SK-N-SH (cell line): ENCODE measurements around the gene GTF3C1.
A peak's percentile ranks its signal among the peaks of the same experiment; 100 is the strongest.

Source experiments
- EZH2phosphoT487 ChIP-seq: fragments of 200-600 bp; sonication (generic); IDR thresholded peaks from 2 replicates; pipeline ENCODE4 v1.6.1; 2017; ENCODE audit warnings: low read depth, mixed run types, mild to moderate bottlenecking, antibody characterized with exemption, moderate library complexity, borderline replicate concordance
- MXI1 ChIP-seq: IDR thresholded peaks from 2 replicates; pipeline ENCODE4 v1.6.1; 2012; ENCODE audit warnings: mild to moderate bottlenecking, low read depth, low read length, improper control_type of control experiment
- POLR2AphosphoS5 ChIP-seq: IDR thresholded peaks from 2 replicates; pipeline ENCODE4 v1.6.1; 2012; ENCODE audit warnings: low read depth, low read length
- RAD21 ChIP-seq: IDR thresholded peaks from 2 replicates; pipeline ENCODE4 v1.6.1; 2012; ENCODE audit warnings: mild to moderate bottlenecking, low read length
- TAF1 ChIP-seq: IDR thresholded peaks from 2 replicates; pipeline ENCODE4 v1.6.1; 2012; ENCODE audit warnings: low read depth, mild to moderate bottlenecking, low read length, moderate library complexity, borderline replicate concordance
- TF ChIP-seq, protein P1 (sequence below): fragments of 150-350 bp; IDR thresholded peaks from 2 replicates; pipeline ENCODE4 v1.6.1; 2017; ENCODE audit warnings: antibody characterized with exemption, low read length, low read depth, borderline replicate concordance
- TF ChIP-seq, protein P2 (sequence below): fragments of 200-600 bp; sonication (generic); IDR thresholded peaks from 2 replicates; pipeline ENCODE4 v1.6.1; 2017; ENCODE audit warnings: antibody characterized with exemption, mild to moderate bottlenecking, moderate library complexity
- TF ChIP-seq, protein P3 (sequence below): IDR thresholded peaks from 2 replicates; pipeline ENCODE4 v1.4.0; 2012; ENCODE audit warnings: low read depth
- TF ChIP-seq, protein P4 (sequence below): IDR thresholded peaks from 2 replicates; pipeline ENCODE4 v1.4.0; 2012; ENCODE audit warnings: low read depth, borderline replicate concordance

DNA sequence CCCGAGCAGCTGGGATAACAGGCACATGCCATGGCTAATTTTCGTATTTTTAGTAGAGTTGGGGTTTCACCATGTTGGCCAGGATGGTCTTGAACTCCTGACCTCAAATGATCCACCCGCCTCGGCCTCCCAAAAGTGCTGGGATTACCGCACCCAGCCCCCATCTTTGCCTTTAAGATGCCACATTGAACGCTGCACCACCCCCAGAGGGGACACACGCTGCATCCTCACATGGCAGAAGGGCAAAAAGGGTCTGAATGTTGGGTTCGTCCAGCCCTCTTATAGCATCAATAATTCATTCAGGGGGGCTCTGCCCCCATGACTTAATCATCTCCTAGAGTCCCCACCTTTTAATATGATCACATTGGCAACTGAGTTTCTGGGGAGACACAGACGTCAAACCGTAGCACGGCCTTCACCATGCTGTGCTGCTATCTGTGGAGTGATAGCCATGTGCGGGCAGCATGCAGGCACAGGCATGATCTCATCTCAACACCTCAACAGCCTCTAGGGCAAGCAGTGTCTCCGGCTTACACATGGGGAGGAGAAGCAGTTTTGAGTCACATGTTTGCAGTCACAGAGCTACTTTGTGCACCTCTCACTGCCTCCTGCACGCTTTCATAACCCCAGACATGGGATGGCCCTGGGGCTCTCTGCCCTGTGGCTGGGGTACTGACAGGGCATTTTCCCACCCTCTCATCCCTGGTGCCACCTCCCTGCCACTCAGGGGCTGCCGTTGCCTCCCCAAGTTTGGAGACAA lies 117.8 kb downstream of the GTF3C1 start:
- TF ChIP-seq EZH2phosphoT487 (no peak), RAD21 (no peak), TAF1 (no peak), MXI1 (no peak), POLR2AphosphoS5 (no peak)
- TF ChIP-seq, protein P1, sequence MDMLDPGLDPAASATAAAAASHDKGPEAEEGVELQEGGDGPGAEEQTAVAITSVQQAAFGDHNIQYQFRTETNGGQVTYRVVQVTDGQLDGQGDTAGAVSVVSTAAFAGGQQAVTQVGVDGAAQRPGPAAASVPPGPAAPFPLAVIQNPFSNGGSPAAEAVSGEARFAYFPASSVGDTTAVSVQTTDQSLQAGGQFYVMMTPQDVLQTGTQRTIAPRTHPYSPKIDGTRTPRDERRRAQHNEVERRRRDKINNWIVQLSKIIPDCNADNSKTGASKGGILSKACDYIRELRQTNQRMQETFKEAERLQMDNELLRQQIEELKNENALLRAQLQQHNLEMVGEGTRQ: no peak
- TF ChIP-seq, protein P2, sequence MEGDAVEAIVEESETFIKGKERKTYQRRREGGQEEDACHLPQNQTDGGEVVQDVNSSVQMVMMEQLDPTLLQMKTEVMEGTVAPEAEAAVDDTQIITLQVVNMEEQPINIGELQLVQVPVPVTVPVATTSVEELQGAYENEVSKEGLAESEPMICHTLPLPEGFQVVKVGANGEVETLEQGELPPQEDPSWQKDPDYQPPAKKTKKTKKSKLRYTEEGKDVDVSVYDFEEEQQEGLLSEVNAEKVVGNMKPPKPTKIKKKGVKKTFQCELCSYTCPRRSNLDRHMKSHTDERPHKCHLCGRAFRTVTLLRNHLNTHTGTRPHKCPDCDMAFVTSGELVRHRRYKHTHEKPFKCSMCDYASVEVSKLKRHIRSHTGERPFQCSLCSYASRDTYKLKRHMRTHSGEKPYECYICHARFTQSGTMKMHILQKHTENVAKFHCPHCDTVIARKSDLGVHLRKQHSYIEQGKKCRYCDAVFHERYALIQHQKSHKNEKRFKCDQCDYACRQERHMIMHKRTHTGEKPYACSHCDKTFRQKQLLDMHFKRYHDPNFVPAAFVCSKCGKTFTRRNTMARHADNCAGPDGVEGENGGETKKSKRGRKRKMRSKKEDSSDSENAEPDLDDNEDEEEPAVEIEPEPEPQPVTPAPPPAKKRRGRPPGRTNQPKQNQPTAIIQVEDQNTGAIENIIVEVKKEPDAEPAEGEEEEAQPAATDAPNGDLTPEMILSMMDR: no peak
- TF ChIP-seq, protein P3, sequence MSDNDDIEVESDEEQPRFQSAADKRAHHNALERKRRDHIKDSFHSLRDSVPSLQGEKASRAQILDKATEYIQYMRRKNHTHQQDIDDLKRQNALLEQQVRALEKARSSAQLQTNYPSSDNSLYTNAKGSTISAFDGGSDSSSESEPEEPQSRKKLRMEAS: peak; percentile 80
- TF ChIP-seq, protein P4, sequence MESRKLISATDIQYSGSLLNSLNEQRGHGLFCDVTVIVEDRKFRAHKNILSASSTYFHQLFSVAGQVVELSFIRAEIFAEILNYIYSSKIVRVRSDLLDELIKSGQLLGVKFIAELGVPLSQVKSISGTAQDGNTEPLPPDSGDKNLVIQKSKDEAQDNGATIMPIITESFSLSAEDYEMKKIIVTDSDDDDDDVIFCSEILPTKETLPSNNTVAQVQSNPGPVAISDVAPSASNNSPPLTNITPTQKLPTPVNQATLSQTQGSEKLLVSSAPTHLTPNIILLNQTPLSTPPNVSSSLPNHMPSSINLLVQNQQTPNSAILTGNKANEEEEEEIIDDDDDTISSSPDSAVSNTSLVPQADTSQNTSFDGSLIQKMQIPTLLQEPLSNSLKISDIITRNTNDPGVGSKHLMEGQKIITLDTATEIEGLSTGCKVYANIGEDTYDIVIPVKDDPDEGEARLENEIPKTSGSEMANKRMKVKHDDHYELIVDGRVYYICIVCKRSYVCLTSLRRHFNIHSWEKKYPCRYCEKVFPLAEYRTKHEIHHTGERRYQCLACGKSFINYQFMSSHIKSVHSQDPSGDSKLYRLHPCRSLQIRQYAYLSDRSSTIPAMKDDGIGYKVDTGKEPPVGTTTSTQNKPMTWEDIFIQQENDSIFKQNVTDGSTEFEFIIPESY: no peak
